Fibroblast of skin of back (primary cell): ENCODE results near the gene RRM1.
A peak's percentile ranks its signal among the peaks of the same experiment; 100 is the strongest.
"Not testable (repeated sequence)": the region's sequence is repeated elsewhere in the genome, so short reads cannot be mapped to it uniquely, and the experiment has no call there.

Experiments used
- DNase-seq: peaks from one replicate; pipeline ENCODE4 v3.0.0-alpha.2; 2013

RRM1 gene

DNA sequence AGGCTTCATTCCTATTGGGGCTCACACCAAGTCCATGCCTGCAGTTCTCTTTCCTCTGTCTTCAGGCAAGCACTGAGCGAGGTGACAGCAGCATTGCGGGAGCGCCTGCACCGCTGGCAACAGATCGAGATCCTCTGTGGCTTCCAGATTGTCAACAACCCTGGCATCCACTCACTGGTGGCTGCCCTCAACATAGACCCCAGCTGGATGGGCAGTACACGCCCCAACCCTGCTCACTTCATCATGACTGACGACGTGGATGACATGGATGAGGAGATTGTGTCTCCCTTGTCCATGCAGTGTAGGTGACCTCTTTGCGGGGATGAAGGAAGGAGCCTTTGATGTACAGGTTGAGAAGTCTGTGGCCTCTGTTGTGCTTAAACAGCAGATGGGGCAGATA lies 11.4 kb upstream of the RRM1 start:
- DNase-seq, result no peak

DNA sequence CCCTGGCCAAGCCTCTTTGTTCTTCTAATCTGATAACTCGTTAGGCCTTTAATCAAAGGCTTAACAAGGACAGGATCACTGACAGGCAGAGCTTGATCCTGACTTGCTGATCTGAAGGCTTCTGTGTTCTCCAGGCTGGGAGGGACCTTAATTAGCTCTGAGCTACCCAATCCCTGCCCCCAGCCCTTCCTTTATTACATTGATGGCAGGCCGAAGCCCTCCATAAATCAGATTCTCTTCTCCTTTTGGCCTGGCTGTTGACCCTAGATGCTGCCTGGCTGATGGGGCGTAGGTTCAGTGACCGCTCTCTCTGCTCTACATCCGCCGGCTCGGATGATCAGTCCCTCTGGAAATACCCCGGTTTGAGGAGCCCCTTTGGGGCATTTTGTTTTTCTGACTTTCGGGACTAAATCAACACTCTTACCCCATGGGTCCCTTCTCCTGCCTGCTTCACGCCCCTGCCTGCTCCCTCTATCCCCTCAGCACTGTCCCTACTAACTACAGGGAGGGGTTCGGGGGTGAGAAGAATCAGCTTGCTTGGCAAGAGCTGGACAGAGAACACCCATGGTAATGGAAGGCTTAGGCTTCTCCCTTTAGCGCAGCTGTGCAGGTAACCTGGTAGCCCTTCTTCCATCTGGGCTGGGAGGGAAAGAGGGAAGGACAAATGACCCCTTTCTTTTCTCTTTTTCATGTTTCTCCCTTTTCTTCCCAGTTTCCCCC lies 10.0 kb upstream of the RRM1 start:
- no peak for DNase-seq

DNA sequence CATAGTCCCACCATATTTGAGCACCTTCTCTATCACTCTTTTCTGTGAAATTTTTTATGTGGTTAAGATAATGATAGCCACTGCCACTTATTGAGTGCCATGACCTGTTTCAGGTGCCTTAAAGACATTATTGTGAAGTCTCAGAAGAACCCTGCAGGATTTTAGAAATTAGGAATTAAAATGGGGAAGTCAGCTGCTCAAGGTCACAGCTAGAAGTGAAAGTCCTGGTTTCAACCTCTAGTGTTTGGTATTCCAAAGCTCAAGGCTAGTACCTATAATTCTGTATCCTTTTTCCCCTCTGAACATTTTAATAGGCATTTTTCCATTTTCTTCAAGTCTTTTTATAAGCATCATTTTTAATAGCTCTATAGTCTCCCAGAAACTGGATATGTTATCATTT lies 9.0 kb upstream of the RRM1 start:
- no peak for DNase-seq

GRCh38 chr11:4086575-4087353 lies 7.8 kb upstream of the RRM1 start:
- no peak for DNase-seq

DNA sequence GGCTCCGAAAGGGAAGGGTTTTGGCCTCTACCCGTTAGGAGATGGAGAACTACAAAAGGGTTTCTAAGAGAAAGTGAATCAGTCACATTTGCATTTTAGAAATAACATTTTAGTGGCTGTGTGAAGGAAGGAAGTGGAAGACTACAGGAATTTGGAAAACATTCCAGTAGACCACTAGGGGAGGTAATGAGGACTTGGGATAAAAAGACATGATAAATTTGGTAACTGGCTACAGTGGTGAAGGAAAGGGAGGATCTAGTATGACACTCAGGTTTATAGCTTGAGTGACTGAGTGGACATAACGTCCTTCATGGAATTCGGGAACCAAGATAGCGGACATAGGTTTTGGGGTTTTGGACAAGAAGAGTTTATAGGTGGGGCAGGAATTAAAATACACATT lies 7.0 kb upstream of the RRM1 start:
- DNase-seq, result peak; percentile 62

- DNase-seq, result no peak
Observed at GRCh38 chr11:4090258-4090657, 4.3 kb upstream of the RRM1 start.

GRCh38 chr11:4092026-4092425 lies 2.6 kb upstream of the RRM1 start:
- DNase-seq, result no peak

DNA sequence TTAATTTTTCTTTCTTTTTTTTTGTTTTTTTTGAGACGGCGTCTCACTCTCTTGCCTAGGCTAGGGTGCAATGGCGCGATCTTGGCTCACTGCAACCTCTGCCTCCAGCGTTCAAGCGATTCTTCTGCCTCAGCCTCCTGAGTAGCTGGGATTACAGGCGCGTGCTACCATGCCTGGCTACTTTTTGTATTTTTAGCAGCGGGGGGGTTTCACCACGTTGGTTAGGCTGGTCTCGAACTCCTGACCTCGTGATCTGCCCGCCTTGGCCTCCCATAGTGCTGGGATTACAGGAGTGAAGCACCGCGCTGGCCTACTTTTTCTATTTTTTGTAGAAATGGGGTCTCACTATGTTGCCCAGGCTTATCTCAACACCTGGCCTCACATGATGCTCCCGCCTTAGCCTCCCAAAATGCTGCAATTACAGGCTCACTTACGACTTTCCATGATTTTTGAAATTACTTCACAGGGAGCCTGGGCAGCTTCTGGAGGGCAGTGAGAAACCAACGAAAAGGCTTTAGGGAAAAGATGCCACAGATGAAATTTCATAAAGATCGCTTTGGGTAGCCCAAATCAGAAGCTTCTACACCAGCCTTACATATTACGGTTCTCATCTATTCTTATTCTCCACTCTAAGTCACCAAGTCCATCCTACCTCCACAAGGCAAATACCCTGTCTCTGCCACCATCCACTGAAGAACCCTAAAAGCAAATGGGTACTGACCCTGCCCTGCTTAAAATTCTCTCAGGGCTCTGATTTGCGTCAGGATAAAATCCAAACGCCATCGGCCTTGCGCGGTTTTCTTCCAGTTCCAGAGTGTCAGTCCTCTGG lies 866 bp upstream of the RRM1 start:
- no peak for DNase-seq

DNA sequence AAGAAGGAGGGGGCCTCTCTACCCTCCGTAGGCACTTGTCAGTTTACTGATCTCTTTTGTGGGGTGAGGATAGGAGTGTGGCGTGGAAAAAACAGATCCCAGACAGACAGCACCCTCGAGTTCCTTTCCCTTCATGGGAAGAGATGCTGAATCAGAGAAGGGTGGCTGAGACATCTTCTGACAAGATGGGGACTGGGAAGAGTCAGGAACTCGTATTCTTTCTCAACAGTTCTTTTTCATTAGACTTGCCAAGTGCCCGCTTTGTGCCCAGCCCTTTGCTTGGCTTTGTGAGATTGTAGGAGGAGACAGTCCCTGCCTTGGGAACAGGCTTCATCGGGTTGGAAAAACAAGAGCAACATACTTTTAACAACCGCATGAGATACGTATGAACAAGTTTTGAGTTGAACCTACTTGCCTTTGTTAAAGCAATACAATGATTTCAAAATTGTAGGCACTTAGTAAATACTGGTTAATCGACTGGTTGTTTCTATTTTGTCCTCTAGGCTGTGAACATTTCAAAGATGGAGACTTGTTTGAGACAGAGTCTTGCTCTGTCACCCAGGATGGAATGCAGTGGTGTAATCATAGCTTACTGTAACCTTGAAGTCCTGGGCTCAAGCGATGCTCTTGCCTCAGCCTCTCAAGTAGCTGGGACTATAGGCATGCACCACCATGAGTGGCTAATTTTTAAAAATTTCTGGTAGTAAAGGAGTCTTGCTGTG lies 1.1 kb downstream of the RRM1 start:
- DNase-seq, result peak; percentile 72

- DNase-seq, result no peak
Observed at GRCh38 chr11:4098026-4098621, 3.5 kb downstream of the RRM1 start.

- DNase-seq, result no peak
Observed at GRCh38 chr11:4102711-4103110, 8.1 kb downstream of the RRM1 start.

DNA sequence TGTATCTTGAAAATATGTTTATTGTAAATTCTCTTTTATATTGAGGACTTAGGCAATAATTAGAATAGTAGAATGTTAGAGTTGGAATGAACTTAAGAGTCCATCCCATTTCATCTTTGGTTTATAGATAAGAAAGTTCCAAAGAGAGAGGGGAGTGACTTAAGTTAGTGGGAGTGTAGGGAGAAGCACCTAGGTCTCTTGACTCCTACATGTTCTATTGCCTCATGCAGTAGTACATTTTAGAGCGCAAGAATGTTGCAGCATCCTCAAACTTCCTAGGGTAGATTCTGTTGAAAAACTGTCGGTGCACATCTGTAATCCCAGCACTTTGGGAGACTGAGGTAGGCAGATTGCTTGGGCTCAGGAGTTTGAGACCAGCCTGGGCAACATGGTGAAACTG lies 8.7 kb downstream of the RRM1 start:
- no peak for DNase-seq

DNA sequence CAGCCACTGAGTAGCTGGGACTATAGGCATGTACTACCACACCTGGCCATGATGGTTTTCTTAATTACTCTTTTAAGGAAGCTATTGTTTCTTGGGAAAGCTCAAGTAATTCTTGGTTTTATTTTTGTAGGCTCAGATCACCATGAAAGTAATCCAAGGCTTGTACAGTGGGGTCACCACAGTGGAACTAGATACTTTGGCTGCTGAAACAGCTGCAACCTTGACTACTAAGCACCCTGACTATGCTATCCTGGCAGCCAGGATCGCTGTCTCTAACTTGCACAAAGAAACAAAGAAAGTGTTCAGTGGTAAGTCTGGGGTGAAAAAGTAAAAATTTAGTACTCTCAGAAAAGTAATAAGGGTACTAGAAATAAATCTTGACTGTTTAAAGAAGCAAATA lies 11.3 kb downstream of the RRM1 start:
- DNase-seq, result no peak

- DNase-seq, result no peak
Observed at GRCh38 chr11:4111834-4112233, 17.2 kb downstream of the RRM1 start.

- DNase-seq, result no peak
Observed at GRCh38 chr11:4115128-4115527, 20.5 kb downstream of the RRM1 start.

DNA sequence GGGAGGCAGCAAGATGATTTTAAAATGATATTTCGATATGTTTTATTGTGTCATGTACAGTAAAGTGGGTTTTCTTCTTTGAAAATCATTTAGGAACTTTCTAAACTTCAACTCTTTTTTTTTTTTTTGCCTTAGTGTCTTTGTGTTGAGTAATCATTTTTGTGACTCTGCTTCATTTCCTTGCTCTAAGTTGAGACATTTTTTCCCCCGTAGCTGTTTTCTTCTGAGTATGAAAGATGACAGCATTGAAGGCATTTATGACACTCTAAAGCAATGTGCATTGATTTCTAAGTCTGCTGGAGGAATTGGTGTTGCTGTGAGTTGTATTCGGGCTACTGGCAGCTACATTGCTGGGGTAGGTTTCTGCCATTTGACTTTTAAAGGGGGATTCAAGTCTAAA lies 23.5 kb downstream of the RRM1 start:
- peak; percentile 77 for DNase-seq

- DNase-seq, result no peak
Observed at GRCh38 chr11:4123218-4123617, 28.6 kb downstream of the RRM1 start.

DNA sequence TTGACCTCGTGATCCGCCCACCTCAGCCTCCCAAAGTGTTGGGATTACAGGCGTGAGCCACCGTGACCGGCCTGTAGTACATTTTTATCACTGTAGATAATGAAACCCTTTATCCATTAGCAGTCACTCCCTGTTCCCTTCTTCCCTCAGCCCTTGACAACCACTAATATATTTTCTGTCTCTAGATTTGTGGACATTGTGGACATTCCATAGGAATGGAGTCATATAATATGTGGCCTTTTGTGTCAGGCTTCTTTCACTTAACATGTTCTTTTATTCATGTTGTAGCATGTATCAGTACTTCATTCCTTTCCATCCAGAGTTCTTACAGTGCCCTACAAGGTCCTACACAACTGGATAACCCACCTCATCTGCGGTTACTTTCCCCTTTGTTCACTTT lies 30.5 kb downstream of the RRM1 start:
- peak; percentile 39 for DNase-seq

DNA sequence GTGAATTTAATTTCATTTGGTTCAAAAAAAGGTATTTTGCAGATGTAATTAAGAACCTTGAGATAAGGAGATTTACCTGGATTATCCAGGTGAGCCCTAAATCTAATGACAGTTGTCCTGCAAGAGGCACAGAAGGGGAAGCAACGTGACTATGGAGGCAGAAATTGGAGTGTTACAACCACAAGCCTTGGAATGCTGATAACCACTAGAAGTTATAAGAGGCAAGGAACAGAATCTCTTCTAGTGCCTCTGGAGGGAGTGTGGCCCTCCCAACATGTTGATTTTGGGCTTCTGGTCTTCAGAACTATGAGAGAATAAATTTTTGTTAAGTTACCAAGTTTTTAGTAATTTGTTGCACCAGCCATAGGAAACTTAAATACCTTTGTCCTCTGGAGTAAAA lies 32.8 kb downstream of the RRM1 start:
- DNase-seq, result no peak

- not testable (repeated sequence) for DNase-seq
Observed at GRCh38 chr11:4130219-4130618, 35.6 kb downstream of the RRM1 start.

DNA sequence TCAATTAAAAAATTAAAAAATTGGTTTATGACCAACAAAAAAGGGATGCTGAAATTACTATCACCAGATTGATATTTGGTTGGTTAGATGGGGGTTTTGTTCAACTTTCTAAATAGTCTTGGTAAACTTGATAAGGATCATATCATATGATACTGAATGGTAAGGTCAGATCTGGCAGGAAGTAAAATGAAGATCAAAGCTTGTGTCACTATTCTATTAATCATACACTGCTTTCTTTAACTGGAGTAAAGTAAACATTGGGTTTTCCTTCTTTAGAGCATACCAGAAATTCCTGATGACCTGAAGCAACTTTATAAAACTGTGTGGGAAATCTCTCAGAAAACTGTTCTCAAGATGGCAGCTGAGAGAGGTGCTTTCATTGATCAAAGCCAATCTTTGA lies 40.2 kb downstream of the RRM1 start:
- DNase-seq, result peak; percentile 74

GRCh38 chr11:4138497-4138896 lies 43.9 kb downstream of the RRM1 start:
- no peak for DNase-seq
